Colonic mucosa (tissue), 4 donors: ENCODE measurements around the gene MRPL57. TPM values are rescaled to one million over a fixed set of nuclear protein-coding genes. Genes with fewer than 3 reads are reported as not detected.

Experiments
- DNase-seq: peaks from one replicate; pipeline ENCODE4 v3.0.0-alpha.2; 2020
- H3K27ac ChIP-seq: fragments of 200-600 bp; one replicate; pipeline ENCODE4 v1.8.0; 2021
- H3K27me3 ChIP-seq: fragments of 200-600 bp; one replicate; pipeline ENCODE4 v1.8.0; 2021
- H3K36me3 ChIP-seq: fragments of 200-600 bp; one replicate; pipeline ENCODE4 v1.8.0; 2021
- H3K4me1 ChIP-seq: fragments of 200-600 bp; one replicate; pipeline ENCODE4 v1.8.0; 2021; ENCODE audit warnings: mild to moderate bottlenecking
- H3K4me3 ChIP-seq: fragments of 200-600 bp; one replicate; pipeline ENCODE4 v1.8.0; 2021
- H3K9ac ChIP-seq, 2 donors: one replicate each; pipeline ENCODE4 v1.7.0; 2013; ENCODE audit warnings: control low read depth in 2 of 2, low read depth in 2 of 2, low read length in 2 of 2
- H3K9me3 ChIP-seq: fragments of 200-600 bp; one replicate; pipeline ENCODE4 v1.8.0; 2021
- CTCF ChIP-seq: fragments of 200-600 bp; IDR thresholded peaks from one replicate; pipeline ENCODE4 v1.8.0; 2022; ENCODE audit warnings: antibody characterized with exemption, mild to moderate bottlenecking
- intact Hi-C: fragments of 100-400 bp; cut with DNase I; formaldehyde crosslinking; loops from one replicate; pipeline ENCODE4 v1.14.1; 2022
- total RNA-seq, 2 donors: library from RNA; stranded (reverse); fragmentation: NEBNext Ultra II Directional in 1 of 2; extraction: Animal tissue kit (Norgen Biotek cat#: 25700) in 1 of 2; gene quantifications; one replicate each; pipeline ENCODE4 v1.2.1, GENCODE V29; 2021
- donor health status: healthy.
- donor health status: DM: no; HTN: no; CAD: no.
- donor health status: DM: no; HTN: no; CAD: no.

Gene MRPL57
- total RNA-seq, 2 donors from 2014 or later = 18.3 to 25.2 TPM

GRCh38 chr13:21227917-21228316 is 51.5 kb downstream of the MRPL57 start:
- Histone ChIP-seq H3K4me1 (no peaks in the 10 kb centered on the region), H3K27me3 (no peaks in the 10 kb centered on the region), H3K9ac (no peak overlapping the region), H3K27ac (no peak overlapping the region), H3K4me3 (no peak overlapping the region), H3K9me3 (no peaks in the 10 kb centered on the region), H3K36me3 (no peaks in the 10 kb centered on the region)
- TF ChIP-seq CTCF = no peak
- intact Hi-C loops = no loop called here
- no peak for DNase-seq

Other genes with a start within 250 kb of the MRPL57 start
- 10 to 100 TPM in 1 of 2 donors, 1 to 10 TPM in 1; 3.7 to 11.3 TPM for gene LATS2, start 115.1 kb upstream of the MRPL57 start, total RNA-seq
- 100 to 1,000 TPM; 220 to 251 TPM for gene SAP18, start 36.5 kb upstream of the MRPL57 start, total RNA-seq
- 10 to 100 TPM in 1 of 2 donors, 1 to 10 TPM in 1; 6.2 to 18.1 TPM for gene SKA3, start 106 bp upstream of the MRPL57 start, total RNA-seq